ENCODE data around the gene TSPAN9. TPM values are rescaled to one million over a fixed set of nuclear protein-coding genes. Genes with fewer than 3 reads are reported as not detected.

TSPAN9 gene
- total and polyA plus RNA-seq, 10 of the 15 experiments (the other 5 are each of a cell fraction or from before 2014, with no cell fraction given): 0.03 to 1.0 (median 0.12) TPM; not detected in 5

DNA sequence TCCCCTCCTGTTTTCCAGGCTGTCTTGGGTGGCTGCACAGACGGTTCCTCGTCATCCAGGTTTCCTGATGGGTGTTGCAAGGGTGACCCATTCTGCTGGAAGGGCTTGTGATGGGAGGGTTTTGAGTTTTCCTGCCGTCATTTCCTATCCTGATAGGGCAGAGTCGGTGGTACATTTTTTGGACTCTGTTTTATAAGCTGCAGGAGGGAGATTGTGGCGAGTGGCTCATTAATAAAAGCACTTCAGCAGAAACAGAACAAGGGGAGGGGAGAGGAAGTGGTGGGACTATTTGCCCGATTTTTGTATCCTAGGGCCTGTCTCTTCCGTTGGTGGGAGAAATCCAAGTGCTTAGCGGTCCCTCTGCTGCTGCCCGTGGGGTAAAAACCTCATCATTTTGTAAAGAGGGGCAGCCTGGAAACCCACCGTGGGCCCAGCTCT, 40.0 kb downstream of the TSPAN9 start (continued):
- TF ChIP-seq, protein P1, sequence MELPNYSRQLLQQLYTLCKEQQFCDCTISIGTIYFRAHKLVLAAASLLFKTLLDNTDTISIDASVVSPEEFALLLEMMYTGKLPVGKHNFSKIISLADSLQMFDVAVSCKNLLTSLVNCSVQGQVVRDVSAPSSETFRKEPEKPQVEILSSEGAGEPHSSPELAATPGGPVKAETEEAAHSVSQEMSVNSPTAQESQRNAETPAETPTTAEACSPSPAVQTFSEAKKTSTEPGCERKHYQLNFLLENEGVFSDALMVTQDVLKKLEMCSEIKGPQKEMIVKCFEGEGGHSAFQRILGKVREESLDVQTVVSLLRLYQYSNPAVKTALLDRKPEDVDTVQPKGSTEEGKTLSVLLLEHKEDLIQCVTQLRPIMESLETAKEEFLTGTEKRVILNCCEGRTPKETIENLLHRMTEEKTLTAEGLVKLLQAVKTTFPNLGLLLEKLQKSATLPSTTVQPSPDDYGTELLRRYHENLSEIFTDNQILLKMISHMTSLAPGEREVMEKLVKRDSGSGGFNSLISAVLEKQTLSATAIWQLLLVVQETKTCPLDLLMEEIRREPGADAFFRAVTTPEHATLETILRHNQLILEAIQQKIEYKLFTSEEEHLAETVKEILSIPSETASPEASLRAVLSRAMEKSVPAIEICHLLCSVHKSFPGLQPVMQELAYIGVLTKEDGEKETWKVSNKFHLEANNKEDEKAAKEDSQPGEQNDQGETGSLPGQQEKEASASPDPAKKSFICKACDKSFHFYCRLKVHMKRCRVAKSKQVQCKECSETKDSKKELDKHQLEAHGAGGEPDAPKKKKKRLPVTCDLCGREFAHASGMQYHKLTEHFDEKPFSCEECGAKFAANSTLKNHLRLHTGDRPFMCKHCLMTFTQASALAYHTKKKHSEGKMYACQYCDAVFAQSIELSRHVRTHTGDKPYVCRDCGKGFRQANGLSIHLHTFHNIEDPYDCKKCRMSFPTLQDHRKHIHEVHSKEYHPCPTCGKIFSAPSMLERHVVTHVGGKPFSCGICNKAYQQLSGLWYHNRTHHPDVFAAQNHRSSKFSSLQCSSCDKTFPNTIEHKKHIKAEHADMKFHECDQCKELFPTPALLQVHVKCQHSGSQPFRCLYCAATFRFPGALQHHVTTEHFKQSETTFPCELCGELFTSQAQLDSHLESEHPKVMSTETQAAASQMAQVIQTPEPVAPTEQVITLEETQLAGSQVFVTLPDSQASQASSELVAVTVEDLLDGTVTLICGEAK (IDR thresholded peaks at IDR 0.05; ENCODE audit: borderline replicate concordance): no peak

- no peak for FAIRE-seq
- CTCF ChIA-PET: interaction anchor here (1.5 kb wide), 1 partner anchor 15 kb away, joined by 3 read pairs; no protein-coding TSS in a partner anchor
- Histone ChIP-seq H3K4me3 (no peak overlapping the region), H3K27me3 (replicated peaks in 1 of 2; ENCODE audit: control insufficient read depth in 2 of 2, insufficient read depth in 2 of 2, low read length in 1 of 2) (no peaks in the 10 kb centered on the region; a peak in 1 of 4 replicates), H3K4me2 (ENCODE audit: control insufficient read depth, insufficient read depth) (no peak overlapping the region), H3K79me2 (ENCODE audit: control insufficient read depth, insufficient read depth, low read length) (no peaks in the 10 kb centered on the region), H3K9ac (ENCODE audit: control insufficient read depth, insufficient read depth, low read length) (no peak overlapping the region), H4K20me1 (ENCODE audit: control insufficient read depth, insufficient read depth) (no peaks in the 10 kb centered on the region), H2AFZ (ENCODE audit: control insufficient read depth, low read depth, low read length) (no peak overlapping the region), H3K36me3 (ENCODE audit: control insufficient read depth in 2 of 2, insufficient read depth in 2 of 2, low read length in 1 of 2) (no peaks in the 10 kb centered on the region), H3K27ac (ENCODE audit: control insufficient read depth, insufficient read depth) (no peak overlapping the region), H3K4me1 (ENCODE audit: control insufficient read depth, insufficient read depth, low read length) (no peaks in the 10 kb centered on the region), H3K9me3 (replicated peaks; ENCODE audit: control insufficient read depth, insufficient read depth, low read length) (no peaks in the 10 kb centered on the region)
- DNase-seq (ENCODE audit: low read depth, low spot score): no peak
- SMC1A ChIA-PET (ENCODE audit: uncharacterized antibody, unreplicated experiment): no interaction called here
- in situ Hi-C loops (cut with MboI): no loop called here
- POLR2A ChIA-PET: no interaction called here
- intact Hi-C loops (cut with micrococcal nuclease; ENCODE audit: unreplicated experiment): no loop called here
- WGBS (ENCODE audit: insufficient coverage, insufficient replicate concordance, low lambda C conversion rate, missing lambda C conversion rate): 56% methylated on average over 3 of the region's 3 CpGs
- RAD21 ChIA-PET (ENCODE audit: unreplicated experiment): interaction anchor here (0.6 kb wide), 1 partner anchor 242 kb away, joined by 3 read pairs; no protein-coding TSS in a partner anchor
- BruUV-seq (replicated peaks): no TSS peak
- no peak for ATAC-seq
- TF ChIP-seq KDM1A (IDR thresholded peaks at IDR 0.05; ENCODE audit: borderline replicate concordance) (no peak), TCF12 (IDR thresholded peaks at IDR 0.05; ENCODE audit: low read depth, low read length) (no peak), SIN3A (IDR thresholded peaks at IDR 0.05; ENCODE audit: low read depth, low read length) (no peak), ZNF592 (IDR thresholded peaks at IDR 0.05) (no peak), NFYB (IDR thresholded peaks at IDR 0.05; ENCODE audit: insufficient read depth, low read depth, low read length) (no peak), ETV6 (conservative IDR thresholded peaks at IDR 0.05 in 1 of 2, IDR thresholded peaks at IDR 0.05 in 1 of 2; ENCODE audit: borderline replicate concordance in 1 of 2, low read depth in 1 of 2) (no peak), CBFB (IDR thresholded peaks at IDR 0.05; ENCODE audit: low read depth) (no peak), ZNF24 (IDR thresholded peaks at IDR 0.05) (no peak), SMAD5 (IDR thresholded peaks at IDR 0.05; ENCODE audit: low read depth) (no peak)
- TF ChIP-seq, protein P2, sequence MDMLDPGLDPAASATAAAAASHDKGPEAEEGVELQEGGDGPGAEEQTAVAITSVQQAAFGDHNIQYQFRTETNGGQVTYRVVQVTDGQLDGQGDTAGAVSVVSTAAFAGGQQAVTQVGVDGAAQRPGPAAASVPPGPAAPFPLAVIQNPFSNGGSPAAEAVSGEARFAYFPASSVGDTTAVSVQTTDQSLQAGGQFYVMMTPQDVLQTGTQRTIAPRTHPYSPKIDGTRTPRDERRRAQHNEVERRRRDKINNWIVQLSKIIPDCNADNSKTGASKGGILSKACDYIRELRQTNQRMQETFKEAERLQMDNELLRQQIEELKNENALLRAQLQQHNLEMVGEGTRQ (IDR thresholded peaks at IDR 0.05; ENCODE audit: borderline replicate concordance, low read depth, low read length): no peak
- TF ChIP-seq, protein P3, sequence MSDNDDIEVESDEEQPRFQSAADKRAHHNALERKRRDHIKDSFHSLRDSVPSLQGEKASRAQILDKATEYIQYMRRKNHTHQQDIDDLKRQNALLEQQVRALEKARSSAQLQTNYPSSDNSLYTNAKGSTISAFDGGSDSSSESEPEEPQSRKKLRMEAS (IDR thresholded peaks at IDR 0.05; ENCODE audit: low read depth, low read length): no peak
Measured at GRCh38 chr12:3117591-3118015, 40.4 kb downstream of the TSPAN9 start.
